PC-9 (cell line): Measurements from ENCODE around the gene ITGA8. TPM values are rescaled to one million over a fixed set of nuclear protein-coding genes. Genes with fewer than 3 reads are reported as not detected.

Source experiments
- BruUV-seq: library from RNA; stranded (reverse); fragments of 400-500 nt; replicated peaks from 2 replicates; lab custom pipeline; 2021; lab: Mats Ljungman, UMichigan
- CTCF ChIA-PET: fragments of 300-600 bp; sonication (Branson Sonifier 250); formaldehyde crosslinking; loops from one replicate; lab custom pipeline; 2022; ENCODE audit warnings: antibody characterized with exemption; lab: Charles Lee
- POLR2A ChIA-PET: fragments of 300-600 bp; sonication (Branson Sonifier 250); formaldehyde crosslinking; loops from one replicate; lab custom pipeline; 2022; ENCODE audit warnings: antibody characterized with exemption; ENCODE audit not compliant: unreplicated experiment; lab: Charles Lee
- DNase-seq, 2 experiments: peaks; one replicate each; pipeline versions ENCODE4 v3.0.0 to v3.0.0-alpha.2; 2015 to 2022; ENCODE audit warnings: mixed read lengths in 1 of 2
- H2AFZ ChIP-seq: fragments of 200-600 bp; sonication (generic); 2 replicates; pipeline ENCODE4 v1.8.1; 2017; ENCODE audit warnings: antibody characterized with exemption
- H3F3A ChIP-seq: fragments of 200-600 bp; sonication (generic); 2 replicates; pipeline ENCODE4 v1.8.1; 2017; ENCODE audit warnings: antibody characterized with exemption, mild to moderate bottlenecking, low read depth; ENCODE audit not compliant: insufficient read depth
- H3K27ac ChIP-seq: fragments of 200-600 bp; sonication (generic); 2 replicates; pipeline ENCODE4 v1.6.1; 2016; ENCODE audit warnings: mixed run types
- H3K27me3 ChIP-seq: fragments of 200-600 bp; sonication (generic); 2 replicates; pipeline ENCODE4 v1.6.1; 2016; ENCODE audit warnings: low read depth, mixed run types; ENCODE audit not compliant: insufficient read depth
- H3K36me3 ChIP-seq: fragments of 200-600 bp; sonication (generic); 2 replicates; pipeline ENCODE4 v1.6.1; 2016; ENCODE audit warnings: low read depth, mixed run types
- H3K4me1 ChIP-seq: fragments of 200-600 bp; sonication (generic); replicated peaks from 2 replicates; pipeline ENCODE4 v1.6.1; 2016; ENCODE audit warnings: mixed run types; ENCODE audit not compliant: insufficient read depth
- H3K4me2 ChIP-seq: fragments of 200-600 bp; sonication (generic); 2 replicates; pipeline ENCODE4 v1.6.1; 2017; ENCODE audit warnings: mixed run types
- H3K4me3 ChIP-seq: fragments of 200-600 bp; sonication (generic); 2 replicates; pipeline ENCODE4 v1.6.1; 2016; ENCODE audit warnings: mixed run types
- H3K79me2 ChIP-seq: fragments of 200-600 bp; sonication (generic); 2 replicates; pipeline ENCODE4 v1.6.1; 2017; ENCODE audit warnings: low read depth, mixed run types
- H3K9me2 ChIP-seq: fragments of 200-600 bp; sonication (generic); 2 replicates; pipeline ENCODE4 v1.8.1; 2017; ENCODE audit warnings: mild to moderate bottlenecking; ENCODE audit not compliant: insufficient read depth
- H3K9me3 ChIP-seq: fragments of 200-600 bp; sonication (generic); 2 replicates; pipeline ENCODE4 v1.8.1; 2016; ENCODE audit warnings: low read depth; ENCODE audit not compliant: insufficient read depth
- H4K20me1 ChIP-seq: fragments of 200-600 bp; sonication (generic); 2 replicates; pipeline ENCODE4 v1.8.1; 2017; ENCODE audit not compliant: insufficient read depth
- CTCF ChIP-seq: fragments of 200-600 bp; sonication (generic); conservative IDR thresholded peaks from 2 replicates; pipeline ENCODE4 v1.6.1; 2017; ENCODE audit warnings: mixed run types, antibody characterized with exemption, mild to moderate bottlenecking, moderate library complexity
- EZH2 ChIP-seq: fragments of 200-600 bp; sonication (generic); IDR thresholded peaks from 2 replicates; pipeline ENCODE4 v1.8.0; 2017; ENCODE audit warnings: antibody characterized with exemption, low read depth
- intact Hi-C: fragments of 100-400 bp; cut with micrococcal nuclease; formaldehyde crosslinking; loops from one replicate; pipeline ENCODE4 v1.10.0; 2022; ENCODE audit not compliant: unreplicated experiment
- total RNA-seq: library from RNA; stranded (reverse); gene quantifications from 2 replicates; pipeline ENCODE4 v1.2.3, GENCODE V29; 2021

The ITGA8 gene
- total RNA-seq, 1 experiment from 2014 or later: not detected

DNA sequence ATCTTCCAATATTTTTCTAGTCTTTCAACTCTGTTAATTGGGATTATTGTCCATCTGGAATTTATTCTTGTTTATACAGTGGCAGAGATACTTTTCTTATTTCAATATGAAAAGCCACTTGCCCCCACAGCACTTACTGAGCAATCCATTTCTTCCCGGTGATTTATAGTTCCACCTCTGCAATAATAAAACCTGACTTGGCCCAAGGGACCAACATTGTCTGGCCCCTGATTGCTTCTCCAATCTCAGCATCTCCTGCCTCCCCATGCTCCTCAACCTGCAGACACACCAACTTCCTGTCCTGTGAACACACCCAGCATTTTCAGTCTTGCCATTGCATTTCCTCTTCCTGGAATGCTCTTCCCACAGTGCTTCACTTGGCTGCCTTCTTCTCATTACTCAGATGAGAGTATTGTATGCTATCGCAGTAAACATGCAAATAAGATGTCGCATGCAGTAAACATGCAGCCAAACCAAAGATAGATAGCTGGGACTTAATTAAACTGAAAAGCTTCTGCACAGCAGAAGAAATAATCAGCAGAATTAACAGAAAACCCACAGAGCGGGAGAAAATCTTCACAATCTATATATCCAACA is 19.5 kb downstream of the ITGA8 start:
- H4K20me1 ChIP-seq: no peaks in the 10 kb centered on the region
- DNase-seq: no peak
- POLR2A ChIA-PET: no interaction called here

GRCh38 chr10:15695852-15696251 is 23.9 kb downstream of the ITGA8 start:
- Histone ChIP-seq H3F3A (no peaks in the 10 kb centered on the region), H3K36me3 (no peaks in the 10 kb centered on the region), H3K27ac (no peak overlapping the region), H3K4me3 (no peak overlapping the region), H3K79me2 (no peaks in the 10 kb centered on the region), H3K9me3 (no peaks in the 10 kb centered on the region), H3K4me1 (no peaks in the 10 kb centered on the region), H2AFZ (no peak overlapping the region), H3K9me2 (no peaks in the 10 kb centered on the region), H3K4me2 (no peak overlapping the region), H3K27me3 (peaks cover 11% of the 10 kb centered on the region; the same call in 1 of the 2 replicates), H4K20me1 (no peaks in the 10 kb centered on the region)
- ChIA-PET POLR2A (no interaction called here), CTCF (no interaction called here)
- TF ChIP-seq EZH2: no peak
- no TSS peak for BruUV-seq
- intact Hi-C loops: no loop called here
- no peak for DNase-seq

More for the DNA sequence above, 19.5 kb downstream of the ITGA8 start:
- intact Hi-C loops: no loop called here
- BruUV-seq: no TSS peak
- no peak overlapping the region for H3K4me3 ChIP-seq
- no peak overlapping the region for H3K27ac ChIP-seq
- H3F3A ChIP-seq: no peaks in the 10 kb centered on the region
- H3K9me2 ChIP-seq: no peaks in the 10 kb centered on the region
- no peaks in the 10 kb centered on the region for H3K36me3 ChIP-seq
- CTCF ChIA-PET: no interaction called here
- no peak overlapping the region for H2AFZ ChIP-seq
- no peaks in the 10 kb centered on the region for H3K79me2 ChIP-seq
- no peaks in the 10 kb centered on the region for H3K9me3 ChIP-seq
- no peak overlapping the region for H3K4me2 ChIP-seq
- no peaks in the 10 kb centered on the region for H3K4me1 ChIP-seq
- H3K27me3 ChIP-seq: peaks cover 5% of the 10 kb centered on the region; the same call in 1 of the 2 replicates
- TF ChIP-seq CTCF (no peak), EZH2 (no peak)

DNA sequence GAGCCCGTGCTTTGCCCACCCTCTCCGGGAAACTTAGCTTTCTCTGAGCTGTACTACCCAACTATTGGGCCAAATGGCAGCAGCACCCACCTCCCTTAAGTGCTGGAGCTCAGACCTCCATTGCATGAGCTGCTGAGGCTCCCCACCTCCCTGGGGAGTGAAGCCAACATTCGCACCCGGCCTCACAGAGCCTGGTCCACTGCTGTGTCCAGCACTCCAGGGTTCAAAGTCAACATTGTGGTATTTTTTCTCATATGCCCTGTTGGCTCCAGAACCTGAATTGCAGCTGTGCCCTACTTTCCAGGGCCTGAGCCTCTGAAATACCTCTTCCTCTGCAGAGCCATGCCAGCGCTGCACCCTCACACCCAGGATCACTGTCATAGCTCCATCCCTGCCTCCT is 29.7 kb downstream of the ITGA8 start:
- DNase-seq: no peak
- ChIA-PET CTCF (no interaction called here), POLR2A (no interaction called here)
- Histone ChIP-seq H3K27ac (no peak overlapping the region), H4K20me1 (no peaks in the 10 kb centered on the region), H3K4me2 (no peak overlapping the region), H3K36me3 (no peaks in the 10 kb centered on the region), H3K4me3 (no peak overlapping the region), H3F3A (no peaks in the 10 kb centered on the region), H3K9me3 (no peaks in the 10 kb centered on the region), H3K4me1 (no peaks in the 10 kb centered on the region), H3K79me2 (no peaks in the 10 kb centered on the region), H2AFZ (no peak overlapping the region), H3K27me3 (peaks cover 17% of the 10 kb centered on the region; the same call in 1 of the 2 replicates), H3K9me2 (no peaks in the 10 kb centered on the region)
- intact Hi-C loops: no loop called here
- no TSS peak for BruUV-seq
- TF ChIP-seq EZH2 (no peak), CTCF (no peak)

- POLR2A ChIA-PET: no interaction called here
- Histone ChIP-seq H4K20me1 (no peaks in the 10 kb centered on the region), H3K9me2 (no peaks in the 10 kb centered on the region), H3K4me1 (no peaks in the 10 kb centered on the region), H3K9me3 (no peaks in the 10 kb centered on the region), H3K4me3 (no peak overlapping the region), H3K4me2 (no peak overlapping the region), H3F3A (no peaks in the 10 kb centered on the region), H3K79me2 (no peaks in the 10 kb centered on the region), H2AFZ (no peak overlapping the region), H3K36me3 (no peaks in the 10 kb centered on the region), H3K27ac (no peak overlapping the region), H3K27me3 (peaks cover 16% of the 10 kb centered on the region; the same call in 1 of the 2 replicates)
- intact Hi-C loops: no loop called here
- no peak for DNase-seq
- no TSS peak for BruUV-seq
- CTCF ChIA-PET: no interaction called here
- TF ChIP-seq CTCF (no peak), EZH2 (no peak)
Observed at GRCh38 chr10:15684768-15685167, 35.0 kb downstream of the ITGA8 start.
